HG03060 (cell line): ENCODE data around the gene CAPZA1.
A peak's percentile ranks its signal among the peaks of the same experiment; 100 is the strongest.

Source experiments
- ATAC-seq: cut with Tn5 transposase; IDR thresholded peaks from one replicate; pipeline ENCODE4 v1.9.1; 2021; ENCODE audit warnings: low read depth, moderate number of reproducible peaks; ENCODE audit not compliant: unreplicated experiment

Gene CAPZA1

DNA sequence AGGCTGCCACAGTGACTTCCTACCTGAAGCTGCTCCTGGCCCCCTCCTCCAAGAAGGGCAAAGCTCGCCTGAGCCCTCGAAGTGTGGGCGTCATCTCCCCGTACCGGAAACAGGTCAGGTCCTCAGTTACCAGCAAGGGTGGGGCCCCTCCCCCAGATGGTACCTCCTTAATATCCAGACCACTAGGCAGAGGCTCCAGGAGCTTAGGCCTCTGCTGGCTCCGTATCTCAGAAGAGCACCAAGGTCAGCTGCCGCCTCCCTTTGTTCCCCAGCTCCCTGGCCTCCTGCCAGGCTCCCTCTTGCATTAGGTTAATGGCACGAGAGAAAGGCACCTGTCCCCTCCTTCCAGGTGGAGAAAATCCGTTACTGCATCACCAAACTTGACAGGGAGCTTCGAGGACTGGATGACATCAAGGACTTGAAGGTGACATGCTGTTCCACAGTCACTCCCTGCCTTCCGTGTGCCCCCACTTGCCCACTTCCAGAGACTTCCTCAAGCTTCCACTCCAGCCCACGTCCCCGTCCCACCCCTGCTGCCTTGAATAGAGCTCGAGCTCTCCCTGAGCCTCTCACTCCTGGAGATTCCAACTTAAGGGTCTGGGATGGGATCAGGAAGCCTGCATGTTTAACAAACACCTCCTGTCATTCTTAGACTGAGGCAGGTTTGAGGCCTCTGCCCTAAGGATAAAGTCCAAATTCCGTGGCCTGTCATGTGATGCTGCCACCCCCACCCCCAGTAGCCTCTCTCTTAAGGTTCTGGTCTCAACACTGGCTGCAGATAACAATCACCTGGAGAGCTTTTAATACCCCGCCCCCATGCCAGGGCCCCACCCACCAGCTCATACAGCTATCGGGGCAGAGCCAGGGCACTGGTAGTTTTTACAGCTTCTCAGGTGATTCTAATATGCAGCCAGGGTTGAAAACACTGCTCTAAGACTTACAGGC is 79.0 kb downstream of the CAPZA1 start:
- ATAC-seq = no peak

DNA sequence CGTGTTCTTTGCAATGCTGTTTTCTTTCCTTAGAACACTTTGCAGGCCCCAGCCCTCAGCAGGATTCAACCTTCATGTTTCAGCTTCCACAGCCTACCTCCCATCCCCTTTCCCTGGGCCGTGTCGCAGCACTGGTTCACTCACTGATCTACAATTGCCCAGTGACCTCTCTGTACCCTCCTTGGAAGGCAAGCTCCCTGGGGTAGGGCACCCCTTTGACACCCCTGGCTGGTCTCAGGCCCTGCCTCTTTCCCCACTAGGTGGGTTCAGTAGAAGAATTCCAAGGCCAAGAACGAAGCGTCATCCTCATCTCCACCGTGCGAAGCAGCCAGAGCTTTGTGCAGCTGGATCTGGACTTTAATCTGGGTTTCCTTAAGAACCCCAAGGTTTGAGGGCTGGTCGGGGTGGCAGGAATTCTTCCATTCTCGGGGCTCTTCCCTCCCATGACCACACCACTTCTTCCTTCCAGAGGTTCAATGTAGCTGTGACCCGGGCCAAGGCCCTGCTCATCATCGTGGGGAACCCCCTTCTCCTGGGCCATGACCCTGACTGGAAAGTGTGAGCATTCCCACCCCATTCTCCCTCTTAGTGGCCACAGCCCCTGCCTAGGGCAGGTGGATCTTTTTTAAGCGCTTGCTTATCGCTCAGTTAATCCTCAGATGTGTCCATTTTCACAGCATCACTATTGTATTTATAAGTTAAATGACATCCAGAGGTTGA is 80.0 kb downstream of the CAPZA1 start:
- no peak for ATAC-seq

DNA sequence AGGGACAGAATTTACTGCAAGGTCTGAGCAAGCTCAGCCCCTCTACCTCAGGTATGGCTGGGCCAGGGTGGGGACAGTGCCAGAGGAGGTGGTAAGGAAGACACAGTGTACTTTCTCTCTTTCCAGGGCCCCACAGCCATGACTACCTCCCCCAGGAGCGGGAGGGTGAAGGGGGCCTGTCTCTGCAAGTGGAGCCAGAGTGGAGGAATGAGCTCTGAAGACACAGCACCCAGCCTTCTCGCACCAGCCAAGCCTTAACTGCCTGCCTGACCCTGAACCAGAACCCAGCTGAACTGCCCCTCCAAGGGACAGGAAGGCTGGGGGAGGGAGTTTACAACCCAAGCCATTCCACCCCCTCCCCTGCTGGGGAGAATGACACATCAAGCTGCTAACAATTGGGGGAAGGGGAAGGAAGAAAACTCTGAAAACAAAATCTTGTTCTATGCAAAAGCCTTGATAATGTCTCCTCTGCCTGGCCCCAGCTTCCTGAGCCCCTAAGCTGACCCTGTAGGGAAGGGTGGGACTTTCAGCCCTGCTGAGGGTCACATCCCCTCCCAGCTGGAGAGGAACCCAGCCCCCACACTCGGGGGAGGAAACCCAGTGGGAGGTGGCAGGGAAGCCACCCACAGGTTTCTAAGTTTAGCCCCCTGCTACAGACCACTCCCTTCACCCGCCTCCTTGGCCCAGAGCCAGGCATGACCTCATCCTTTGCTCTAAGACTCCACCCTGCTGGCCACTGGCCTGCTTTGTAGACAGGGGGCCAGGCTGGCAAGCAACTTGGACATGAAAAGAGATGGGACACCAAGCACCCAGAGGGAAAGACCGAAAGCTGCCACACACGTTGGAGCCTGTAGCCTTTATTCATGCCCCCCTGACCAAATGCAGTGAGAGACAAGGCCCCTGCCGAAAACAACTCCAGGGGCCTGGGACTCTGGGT is 80.9 kb downstream of the CAPZA1 start:
- ATAC-seq = peak; percentile 43

DNA sequence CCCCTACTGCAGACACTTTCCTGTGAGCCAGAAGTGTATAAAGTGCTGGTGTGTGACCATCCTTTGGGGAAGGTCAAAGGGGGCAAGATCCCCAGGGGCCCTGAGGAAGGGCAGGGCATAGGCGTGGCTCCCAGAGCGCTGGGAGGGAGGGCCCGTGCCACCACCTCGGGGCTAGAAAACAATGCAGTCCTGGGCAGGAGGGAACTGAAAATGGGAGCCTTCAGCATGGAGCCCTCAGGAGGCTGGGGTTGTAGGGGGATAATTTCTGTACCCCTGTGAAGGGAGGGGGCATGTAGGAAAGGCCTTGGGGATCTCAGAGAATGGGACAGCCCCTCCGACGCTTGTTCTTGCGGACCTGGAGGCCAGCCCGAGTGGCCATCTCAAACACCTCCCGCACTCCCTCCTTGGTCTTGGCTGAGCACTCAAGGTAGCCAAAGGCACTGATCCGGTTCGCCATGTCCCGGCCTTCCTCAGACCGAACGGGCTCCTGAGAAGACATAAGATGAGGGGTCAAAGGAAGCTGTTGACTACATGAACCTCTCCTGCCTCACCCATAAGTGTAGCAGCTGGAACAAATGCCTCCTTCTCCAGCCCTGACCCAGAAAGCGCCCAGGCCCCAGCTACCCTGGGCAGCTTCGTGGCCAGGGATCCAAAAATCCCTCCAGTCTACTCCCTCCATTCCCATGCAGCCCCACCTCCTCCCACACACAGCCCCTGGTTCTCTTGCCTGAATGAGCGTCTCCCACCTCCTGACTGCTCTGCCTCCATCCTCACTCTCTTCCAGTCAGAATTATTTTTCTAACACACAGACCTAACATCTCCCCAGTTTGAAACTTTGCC is 81.8 kb downstream of the CAPZA1 start:
- no peak for ATAC-seq

DNA sequence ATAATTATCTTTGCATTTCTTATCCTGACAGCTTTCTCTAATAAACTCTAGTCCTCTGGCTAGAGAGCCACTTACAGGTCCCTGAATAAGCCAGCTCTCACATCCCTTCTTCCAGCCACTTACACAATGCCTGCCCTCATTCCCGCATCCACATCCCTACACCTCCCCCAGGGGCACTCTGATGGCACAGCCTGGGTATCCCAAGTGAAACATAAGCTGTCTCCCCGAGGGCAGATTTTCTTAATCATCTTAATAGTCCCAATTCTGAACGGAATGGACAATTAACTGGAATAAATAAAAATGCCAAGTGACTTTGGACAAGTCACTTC is 82.4 kb downstream of the CAPZA1 start:
- ATAC-seq = no peak

DNA sequence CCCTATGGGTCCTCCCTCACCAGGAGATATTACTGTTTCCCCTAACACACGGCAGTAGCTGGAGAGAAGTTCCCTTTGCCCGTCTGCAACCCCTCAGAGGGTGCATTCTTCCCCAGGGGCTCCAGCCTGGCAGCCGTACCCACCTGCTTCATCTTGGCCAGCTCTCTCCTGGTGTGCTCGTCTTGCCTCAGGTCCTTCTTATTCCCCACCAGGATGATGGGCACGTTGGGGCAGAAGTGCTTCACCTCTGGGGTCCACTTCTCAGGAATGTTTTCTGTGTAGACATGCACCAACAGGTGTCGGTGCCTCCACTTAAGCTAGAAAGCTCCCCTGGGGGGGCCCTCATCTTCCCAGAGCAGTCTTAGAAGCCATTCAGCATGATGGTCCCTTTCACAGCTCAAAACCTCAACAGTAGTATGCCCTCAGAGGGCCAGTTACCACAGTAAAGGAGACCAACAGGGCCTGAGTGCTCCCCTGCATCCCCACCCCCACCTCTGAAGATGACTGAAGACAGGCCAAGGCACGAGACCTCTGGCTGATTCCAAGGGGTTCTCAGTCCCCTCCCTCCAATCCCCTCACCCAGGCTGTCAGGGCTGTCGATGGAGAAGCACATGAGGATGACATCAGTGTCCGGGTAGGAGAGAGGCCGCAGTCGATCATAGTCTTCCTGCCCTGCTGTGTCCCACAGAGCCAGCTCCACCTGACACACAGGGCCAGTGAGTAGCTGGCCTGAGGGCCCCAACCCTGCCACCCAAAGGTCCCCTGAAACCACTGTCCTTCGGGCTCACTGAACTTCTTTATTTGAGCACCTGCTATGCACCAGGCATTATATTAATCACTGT is 83.0 kb downstream of the CAPZA1 start:
- ATAC-seq = no peak

DNA sequence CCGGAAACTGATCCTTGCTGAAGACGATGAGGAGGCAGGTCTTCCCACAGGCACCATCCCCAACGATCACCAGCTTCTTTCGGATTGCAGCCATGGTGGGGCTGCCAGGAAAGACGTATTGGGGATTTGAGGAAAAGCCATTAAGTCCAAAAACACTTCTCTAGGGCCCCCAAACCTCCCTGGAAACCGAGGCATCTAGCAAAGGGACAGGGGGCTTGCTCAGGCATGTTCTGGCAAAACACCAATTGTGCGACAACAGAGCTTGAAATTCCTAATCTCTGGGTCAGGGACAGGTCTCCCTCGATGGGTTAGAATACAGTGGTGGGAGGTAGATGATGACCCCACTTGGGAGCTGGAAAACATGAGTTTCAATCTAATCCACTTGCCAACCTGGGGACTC is 84.1 kb downstream of the CAPZA1 start:
- no peak for ATAC-seq

DNA sequence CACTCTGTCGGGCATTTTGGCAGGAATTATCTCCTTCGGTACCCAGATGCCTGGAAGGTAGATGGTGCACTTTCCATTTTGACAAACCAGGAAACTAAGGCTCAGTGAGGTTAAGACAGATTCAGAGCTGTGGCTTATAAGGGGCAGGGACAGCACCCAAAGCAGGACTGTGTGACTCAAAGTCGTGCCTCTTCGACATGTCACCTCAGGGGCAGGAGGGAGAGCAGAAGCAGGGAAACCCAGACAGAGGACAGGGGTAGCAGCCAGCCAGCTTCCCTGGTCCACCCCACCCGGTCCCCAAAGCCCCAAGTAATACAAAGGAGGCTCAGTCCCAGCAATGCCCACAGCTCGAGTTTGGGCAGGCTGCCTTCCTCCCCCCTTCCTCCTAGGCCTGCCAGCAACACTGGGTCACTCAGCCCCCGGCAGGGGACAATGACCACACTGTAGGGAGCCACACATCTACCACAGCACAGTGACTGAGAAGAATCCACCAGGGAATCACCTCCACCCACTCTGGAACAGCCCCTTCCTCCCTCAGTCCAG is 84.8 kb downstream of the CAPZA1 start:
- ATAC-seq = no peak

DNA sequence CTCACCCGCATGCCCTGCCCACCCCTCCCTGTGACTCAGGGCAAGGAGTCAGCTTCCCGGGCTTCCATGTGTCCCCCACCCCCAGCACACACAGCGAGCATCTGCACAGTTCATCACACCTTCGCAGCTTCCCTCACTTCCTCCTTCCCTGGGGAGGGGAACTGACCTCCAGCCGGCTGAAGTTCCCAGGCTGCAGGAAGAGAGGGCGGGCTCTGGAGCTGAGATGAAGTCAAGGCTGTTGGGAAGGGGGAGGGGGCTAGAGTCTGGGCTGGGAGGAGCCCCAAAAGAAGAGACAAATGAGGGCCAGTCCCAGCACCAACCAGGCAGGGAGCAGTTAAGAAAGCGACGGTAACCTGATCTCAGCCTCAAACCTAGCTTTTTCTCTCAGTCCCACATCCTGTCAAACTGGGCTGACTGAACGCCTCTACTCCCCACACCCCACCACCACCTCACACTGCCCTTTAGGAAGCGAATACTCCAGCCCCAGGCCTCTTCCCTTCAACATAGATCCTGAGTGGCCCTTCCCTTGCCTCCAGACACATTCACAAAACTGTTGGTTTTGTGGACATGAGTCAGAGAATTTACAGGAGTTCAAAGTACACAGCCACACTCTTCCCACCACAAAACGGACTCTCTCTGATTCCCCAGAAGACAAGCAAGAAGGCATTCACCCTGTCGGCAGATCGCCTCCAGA is 85.4 kb downstream of the CAPZA1 start:
- no peak for ATAC-seq

DNA sequence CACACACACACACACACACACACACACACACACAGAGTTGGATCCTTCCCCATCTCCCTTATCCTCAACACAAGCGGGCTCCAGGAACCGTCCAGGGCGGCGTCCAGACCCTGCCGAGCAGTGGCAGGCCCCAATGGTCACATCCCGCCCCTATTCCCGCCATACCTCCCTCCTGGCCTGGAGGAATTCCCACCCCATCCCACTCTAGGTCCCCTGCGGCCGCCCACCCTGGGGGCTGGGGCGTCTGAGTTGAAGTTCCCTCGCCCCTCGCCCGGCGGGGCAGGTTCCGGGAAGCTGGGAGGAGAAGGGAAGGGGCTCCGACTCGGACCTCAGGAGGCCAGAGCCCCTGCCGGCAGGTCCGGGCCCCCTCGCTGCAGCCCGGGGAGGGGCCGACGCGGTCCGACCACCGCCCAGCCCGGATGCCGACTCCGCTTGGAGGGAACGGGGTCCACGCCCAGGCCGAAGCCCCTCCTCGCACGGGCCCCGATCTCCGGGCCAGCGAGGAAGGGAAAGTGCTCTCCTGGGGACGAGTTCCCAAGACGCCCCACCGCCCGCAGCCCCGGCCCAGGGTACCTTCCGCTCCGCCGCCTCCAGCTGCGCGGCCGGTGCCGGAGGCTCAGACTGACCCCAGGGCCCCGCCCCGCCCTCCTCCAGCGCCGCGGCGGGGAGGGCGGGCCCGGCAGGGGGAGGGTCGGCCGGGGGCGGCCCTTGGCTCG is 87.0 kb downstream of the CAPZA1 start, which contains the start of gene RHOC:
TSS of gene RHOC (minus strand) at position 623 of the 716 bp plus-strand sequence. CDS start 3,328 bp downstream, outside the sequence.
- ATAC-seq = peak; percentile 21

DNA sequence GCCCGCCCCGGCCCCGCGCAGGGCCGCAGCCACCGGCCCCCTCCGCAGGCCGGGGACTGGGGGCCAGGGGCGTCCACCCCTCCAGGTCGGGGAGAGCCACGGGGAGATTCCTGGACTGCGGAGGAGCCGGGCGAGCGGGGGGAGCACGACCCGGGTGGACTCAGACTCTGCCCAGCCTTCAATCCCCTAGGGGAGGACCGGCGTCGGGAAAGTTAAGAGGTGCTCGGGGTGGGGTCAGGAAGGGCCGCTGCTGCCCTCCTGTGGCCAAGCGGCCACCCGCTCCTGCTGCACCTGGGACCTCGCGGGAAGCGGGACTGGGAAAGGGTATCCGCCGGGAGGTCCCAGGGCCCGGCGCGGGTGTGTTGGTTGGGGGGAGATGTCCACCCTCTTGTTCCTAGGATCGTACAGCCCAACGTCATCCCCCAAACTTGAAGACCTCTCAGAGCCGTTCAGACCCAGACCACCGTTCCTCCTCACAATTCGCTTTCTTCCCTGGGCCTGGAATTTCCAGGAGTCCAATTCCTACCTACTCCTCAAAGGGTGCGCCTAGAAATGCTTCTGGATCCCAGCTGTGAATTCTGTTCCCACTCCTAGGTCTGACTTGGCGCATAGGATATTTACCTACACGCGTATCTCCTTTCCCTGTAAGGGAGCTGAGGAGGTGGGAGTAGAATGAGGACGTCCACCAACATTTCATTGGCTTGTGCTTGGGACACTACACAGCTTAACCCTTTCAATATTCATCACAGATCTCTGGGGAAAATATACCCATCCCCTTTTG is 87.8 kb downstream of the CAPZA1 start:
- peak; percentile 41 for ATAC-seq

DNA sequence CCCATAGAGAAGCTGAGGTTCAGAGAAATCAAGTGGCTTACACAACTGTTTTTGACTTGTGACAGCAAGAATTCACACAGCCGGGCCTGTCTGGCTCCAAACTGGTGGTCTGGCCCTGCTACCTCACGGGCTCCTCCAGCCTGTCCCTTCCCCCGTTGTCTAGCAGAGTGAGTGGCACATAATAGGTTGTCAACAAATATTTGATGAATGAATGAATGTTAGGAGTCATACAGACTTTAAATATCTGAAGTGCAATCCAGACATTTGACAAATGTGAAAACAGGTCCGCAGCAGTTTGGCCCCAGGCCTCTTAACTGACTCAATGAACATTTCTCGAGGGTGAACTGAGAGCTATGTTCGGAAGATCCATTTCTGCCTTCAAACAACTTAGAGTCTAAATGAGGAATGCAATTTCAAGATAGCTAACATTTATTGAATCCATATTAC is 88.4 kb downstream of the CAPZA1 start:
- no peak for ATAC-seq

DNA sequence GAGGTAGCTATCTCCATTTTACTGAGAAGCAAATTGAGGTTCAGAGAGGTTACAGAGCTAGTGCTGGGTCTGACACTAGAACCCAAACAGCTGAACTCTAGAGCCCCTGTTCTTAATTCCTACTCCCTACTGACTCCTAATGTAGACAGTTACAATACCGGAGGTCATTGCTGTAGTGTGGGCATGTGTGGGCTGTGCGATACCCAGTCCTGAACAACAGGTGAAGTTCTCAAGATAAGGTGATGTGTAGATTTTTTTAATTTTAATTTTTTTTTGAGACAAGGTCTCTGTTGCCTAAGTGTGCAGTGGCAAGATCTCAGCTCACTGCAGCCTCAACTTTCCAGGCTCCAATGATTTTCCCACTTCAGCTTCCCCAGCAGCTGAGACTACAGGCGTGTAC is 88.9 kb downstream of the CAPZA1 start:
- ATAC-seq = no peak

DNA sequence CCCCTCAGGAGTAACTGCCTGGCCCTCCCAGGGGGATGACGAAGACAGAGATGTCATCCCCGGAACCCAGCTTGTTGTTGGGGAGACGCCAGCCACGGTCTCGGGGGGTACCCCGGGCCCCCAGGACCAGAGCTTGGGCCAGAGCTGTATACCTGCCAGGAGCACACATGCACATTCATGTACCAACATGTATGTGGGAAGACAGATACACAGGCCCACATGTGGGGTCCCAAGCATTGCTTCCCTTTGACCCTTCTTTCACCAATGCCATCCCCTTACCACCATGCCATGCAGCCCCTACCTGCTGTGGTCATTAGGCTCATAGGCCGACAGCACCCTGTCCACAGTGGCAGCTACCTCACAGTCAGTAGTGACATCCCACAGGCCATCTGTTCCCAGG is 90.5 kb downstream of the CAPZA1 start:
- no peak for ATAC-seq

DNA sequence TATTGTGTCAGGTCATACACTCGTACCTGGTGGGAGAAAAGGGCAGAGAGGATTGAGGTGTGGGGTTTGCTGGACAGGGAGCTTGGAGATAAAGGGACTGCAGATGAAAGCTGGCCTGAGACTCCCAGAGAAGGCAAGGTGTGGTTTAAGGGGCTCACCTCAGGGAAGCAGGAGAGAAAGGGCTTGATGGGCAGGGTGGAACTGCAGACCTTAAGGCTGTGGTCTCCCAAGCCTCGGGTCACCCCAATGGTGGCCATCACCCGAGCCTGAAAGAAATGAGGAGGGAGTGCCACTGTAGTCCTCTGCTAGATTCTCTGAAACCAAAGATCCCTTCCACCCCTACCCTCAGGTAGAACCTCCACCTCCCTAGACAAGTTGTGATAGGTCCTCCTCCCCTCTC is 91.0 kb downstream of the CAPZA1 start:
- ATAC-seq = no peak

DNA sequence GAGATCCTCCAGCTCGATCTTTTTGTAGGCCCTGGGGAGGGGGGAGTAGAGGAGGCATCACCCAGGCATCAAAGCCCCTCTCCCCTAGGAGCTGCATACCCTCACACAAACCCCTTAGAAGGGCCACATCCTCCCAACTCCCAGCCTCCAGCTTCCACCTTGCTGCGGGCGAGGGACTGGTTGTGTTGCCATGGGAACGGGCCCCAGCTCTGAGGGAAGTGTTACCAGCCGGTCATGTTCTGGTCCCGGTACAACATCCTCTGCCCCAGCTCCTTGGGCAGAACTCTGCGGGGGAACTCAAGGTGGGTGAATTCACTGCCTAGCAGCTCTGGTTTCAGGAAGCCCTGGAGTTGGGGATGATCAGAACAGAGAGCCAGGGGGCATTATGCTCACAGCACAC is 91.4 kb downstream of the CAPZA1 start:
- ATAC-seq = no peak

DNA sequence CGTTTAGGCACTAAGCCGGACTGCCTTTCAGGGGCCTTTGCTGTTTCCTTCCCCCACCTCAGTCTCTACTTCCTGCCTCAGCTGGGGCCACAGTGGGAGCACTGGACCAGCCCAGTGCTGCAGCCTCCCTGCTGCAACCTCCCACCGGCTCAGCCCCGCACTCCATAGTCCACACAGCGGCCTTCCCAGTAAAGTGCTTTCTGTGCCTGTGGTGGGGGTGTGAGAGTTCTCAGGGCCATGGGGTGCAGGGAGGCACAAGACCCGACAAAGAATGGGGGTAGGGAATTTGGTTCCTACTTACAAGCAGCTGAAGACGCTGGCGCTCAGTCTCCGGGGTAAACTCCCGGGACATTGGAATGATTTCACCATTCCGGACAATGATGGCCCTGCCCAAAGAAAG is 92.0 kb downstream of the CAPZA1 start:
- ATAC-seq = no peak
